HG03439 (cell line): ENCODE data around the gene ERLEC1.
"Not testable (repeated sequence)": the region's sequence is repeated elsewhere in the genome, so short reads cannot be mapped to it uniquely, and the experiment has no call there.

Source experiments
- ATAC-seq: cut with Tn5 transposase; IDR thresholded peaks from one replicate; pipeline ENCODE4 v1.9.1; 2021; ENCODE audit warnings: mild to moderate bottlenecking, moderate library complexity; ENCODE audit not compliant: unreplicated experiment

Gene ERLEC1, protein sequence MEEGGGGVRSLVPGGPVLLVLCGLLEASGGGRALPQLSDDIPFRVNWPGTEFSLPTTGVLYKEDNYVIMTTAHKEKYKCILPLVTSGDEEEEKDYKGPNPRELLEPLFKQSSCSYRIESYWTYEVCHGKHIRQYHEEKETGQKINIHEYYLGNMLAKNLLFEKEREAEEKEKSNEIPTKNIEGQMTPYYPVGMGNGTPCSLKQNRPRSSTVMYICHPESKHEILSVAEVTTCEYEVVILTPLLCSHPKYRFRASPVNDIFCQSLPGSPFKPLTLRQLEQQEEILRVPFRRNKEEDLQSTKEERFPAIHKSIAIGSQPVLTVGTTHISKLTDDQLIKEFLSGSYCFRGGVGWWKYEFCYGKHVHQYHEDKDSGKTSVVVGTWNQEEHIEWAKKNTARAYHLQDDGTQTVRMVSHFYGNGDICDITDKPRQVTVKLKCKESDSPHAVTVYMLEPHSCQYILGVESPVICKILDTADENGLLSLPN

DNA sequence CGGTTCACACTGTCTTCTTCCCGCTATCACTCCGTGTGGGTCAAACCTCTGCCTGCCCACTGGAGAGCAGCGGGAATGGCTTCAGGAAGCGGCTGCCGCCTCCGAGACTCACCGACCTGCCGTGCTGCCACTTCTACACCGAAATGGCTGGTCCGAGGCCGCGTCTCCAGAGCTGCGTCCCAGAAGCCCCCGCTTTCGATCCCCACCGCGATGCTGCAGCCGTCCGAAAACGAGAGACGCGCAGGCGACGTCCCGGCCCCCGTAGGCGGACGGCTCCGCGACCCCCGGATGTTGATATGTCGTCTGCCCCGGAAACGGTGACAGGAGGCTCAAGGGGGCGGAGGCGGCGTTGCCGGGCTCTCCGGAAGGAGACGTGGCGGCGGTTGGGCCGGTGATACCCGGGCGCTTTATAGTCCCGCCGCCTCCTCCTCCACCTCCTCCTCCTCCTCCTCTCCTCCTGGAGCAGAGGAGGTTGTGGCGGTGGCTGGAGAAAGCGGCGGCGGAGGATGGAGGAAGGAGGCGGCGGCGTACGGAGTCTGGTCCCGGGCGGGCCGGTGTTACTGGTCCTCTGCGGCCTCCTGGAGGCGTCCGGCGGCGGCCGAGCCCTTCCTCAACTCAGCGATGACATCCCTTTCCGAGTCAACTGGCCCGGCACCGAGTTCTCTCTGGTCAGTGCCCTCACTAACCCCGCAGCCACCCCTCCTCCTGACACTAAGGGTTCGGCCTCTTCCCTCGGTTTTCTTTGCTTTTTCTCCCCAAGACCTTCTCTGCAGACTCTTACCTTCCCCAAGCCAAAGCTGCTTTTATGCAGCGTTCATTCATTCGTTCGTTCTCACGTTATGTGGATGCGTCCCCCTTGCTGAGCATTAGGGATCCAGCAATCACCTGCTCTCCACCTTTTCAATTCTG is at the start of gene ERLEC1, which contains the start of gene ASB3:
TSS of gene ERLEC1 (plus strand) at position 340 of the 909 bp plus-strand sequence. CDS start at position 507, 167 bp downstream.
TSS of gene ASB3 (minus strand) at position 249 of the 909 bp plus-strand sequence. CDS start 21,381 bp downstream, outside the sequence.
- peak; percentile 94 for ATAC-seq

DNA sequence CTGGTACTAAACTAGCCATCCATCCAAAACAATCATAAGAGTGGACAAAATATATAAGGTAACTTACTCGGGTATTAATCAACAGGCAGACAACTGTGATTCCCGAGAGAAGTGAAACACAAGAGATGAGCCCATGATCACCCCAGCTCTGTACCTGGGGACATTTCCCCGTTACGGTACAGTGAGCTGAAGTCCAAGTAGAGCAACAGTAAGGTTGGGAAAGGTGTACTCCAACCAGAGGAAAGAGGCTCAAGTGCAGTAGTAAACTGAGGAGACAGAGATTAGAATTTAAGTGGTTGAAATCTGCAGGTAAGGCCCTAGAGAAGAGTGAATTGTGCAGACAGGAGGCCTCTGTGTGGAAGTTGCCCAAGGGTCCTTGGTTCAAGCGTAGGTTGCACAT is 49.8 kb upstream of the ERLEC1 start:
- no peak for ATAC-seq

DNA sequence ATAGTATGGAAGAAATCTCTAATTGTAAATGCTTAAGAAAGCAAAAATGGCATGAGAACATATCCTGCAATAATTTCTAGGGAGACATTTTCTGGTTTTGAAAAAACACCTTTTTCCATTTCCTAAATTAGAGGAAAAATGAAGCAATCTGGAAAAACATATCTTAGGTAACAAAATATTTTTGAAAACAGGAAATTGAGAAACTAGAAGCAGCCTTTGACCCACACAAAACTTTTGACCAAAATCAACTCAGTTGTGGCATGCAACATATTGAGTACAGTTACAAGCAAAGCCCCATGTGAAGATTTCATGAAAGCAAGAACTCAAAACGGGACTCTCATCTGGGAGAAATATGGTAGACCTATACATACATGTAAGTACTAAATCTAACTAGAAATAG is 47.8 kb upstream of the ERLEC1 start:
- ATAC-seq, result no peak

DNA sequence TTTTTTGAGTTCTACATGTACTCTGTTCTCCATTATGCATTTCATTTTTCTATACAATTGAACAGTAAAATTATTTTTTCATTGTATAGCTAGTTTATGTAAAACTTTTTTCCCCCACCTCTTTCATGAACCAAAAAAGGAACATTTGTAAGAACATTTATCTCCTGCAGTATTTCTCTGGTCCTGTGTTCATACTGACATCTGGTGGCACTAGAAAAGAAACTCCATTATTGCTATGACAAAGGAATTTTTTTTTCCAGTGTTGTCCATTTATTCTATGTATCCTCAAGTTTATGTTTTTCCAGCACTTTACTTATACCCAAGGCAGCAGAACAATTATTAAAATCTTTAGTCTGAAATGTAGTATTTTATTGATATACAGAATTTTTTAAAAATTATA is 46.7 kb upstream of the ERLEC1 start:
- no peak for ATAC-seq

DNA sequence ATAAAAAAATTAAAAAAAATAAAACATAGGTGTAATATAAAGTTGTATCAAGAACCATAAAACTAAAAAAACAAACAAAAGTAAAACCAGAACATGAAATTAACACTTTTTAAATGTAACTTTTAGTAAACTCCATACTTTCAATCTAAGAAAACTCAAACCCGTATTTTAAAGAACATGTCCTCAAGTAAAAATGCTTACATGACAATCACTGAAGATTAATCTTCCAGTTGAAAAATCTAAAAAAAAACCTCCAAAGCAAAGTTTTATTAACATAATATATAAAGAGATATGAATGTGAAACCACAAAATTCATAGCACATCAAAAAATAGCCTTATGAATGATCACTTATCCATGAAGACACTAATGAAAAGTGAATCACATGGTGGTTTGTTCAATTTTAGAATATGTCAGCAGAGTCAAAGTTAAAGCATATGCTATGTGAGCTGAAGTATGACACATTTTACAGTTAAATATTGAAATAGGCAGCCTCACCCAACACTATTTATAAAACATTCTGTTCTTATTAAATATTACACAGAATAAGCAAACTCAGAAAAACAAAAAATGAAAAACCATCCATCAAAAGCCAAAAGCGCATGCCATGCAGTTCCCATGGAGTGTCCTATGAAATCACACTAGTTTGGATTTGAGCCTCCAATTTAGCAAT is 42.3 kb upstream of the ERLEC1 start:
- ATAC-seq, result no peak

DNA sequence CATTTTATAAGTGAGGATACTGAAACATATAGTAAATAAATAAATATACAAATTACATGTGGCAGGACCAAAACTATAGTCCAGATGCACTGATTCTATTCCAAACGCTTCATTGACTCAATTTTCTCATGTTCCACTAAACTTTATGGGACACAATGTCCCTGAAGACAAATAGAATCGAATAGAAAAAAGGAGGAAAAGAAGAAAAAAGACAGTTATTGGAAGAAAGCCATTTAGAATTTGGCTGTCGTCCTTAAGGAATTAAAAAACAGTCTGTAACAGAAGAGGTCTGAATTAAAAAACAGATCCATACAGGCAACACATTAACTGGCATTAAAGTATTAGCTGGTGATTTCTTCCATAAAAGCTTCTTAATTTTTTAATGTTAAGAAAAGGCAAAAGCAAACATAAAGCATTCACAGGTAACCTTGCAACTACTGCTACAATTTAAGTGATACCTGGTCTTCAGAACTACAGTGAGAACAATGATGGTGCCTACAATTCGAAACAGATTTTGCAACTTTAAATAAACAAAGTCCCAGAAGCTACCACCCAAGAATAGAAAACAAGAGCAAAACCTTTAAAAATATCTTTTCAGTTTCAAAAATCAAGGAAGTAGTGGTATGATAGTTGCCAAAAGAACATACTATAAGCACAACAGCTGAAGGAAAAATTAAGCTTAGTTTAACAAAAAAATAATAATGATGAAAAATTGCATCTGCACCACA is 36.6 kb upstream of the ERLEC1 start:
- no peak for ATAC-seq

DNA sequence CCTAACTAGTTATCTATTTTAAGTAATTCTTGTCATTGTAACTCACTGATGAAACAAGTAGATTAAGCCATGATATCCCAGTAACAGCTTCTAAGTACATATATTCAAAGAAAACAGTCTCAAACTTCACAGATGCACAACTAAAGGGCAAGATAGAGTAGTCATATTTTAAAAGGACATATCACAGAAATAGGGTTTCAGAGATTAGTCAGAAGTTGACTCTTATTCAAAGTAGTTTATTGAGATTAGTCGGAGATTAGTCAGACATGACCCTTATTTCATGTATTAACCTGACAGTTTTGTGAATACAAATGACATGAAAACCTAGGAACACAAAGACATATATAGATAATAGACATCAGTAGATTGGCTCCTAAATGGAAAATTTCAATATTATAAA is 35.1 kb upstream of the ERLEC1 start:
- peak; percentile 95 for ATAC-seq

DNA sequence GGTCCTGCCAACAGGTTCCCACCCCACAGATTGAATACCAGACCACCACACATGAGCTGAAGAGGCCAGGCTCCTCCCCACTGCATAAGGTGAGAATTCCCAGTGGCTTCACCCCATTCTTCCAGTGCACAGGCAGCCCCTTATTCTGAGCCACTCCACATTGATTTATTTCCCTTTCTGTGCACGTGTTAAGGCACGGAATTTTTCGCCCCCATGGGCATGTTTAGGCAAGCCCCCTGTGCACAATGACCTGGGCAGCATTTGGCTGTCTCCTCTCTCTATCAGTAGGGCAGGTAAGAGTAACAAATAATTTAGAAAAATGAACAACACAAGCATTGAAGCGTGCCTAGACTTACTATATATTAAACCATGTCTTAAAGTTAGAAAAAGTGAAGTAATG is 34.5 kb upstream of the ERLEC1 start:
- no peak for ATAC-seq

DNA sequence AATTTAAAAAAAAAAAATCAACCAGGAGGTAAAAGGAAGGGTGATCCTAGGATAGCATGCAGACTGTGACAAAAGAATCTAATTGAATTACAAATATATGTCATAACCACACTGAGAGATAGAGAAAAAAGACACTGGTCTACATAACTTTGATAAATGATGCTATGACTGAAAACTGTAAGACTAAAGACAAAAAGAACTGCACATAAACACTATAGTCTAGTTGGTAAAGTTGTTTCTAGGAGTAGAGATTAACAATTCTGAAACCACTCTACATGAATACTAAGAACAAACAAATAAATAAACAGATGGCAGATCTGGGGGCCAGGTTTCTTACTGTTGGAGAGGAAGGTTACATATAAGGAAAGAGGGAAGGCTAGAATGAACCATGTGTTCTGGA is 33.8 kb upstream of the ERLEC1 start:
- ATAC-seq, result no peak

DNA sequence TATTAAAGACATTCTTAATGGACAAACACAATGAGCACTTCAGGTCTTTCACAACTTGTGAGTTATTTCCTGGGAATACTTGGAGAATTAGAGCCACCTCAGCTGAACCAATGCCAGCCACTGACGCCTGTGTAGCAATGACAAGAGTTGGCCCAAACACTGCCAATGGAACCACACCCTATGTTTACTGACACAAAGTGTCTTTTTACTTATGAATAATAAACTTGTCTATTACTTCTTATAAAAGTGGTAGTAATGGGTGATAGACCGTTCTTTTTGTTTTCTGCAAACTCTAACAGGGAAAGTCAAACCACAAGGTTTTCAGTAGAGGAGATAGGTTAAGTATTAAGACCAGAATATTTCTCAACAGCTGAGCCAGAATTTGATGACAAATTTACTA is 31.7 kb upstream of the ERLEC1 start:
- ATAC-seq, result no peak

DNA sequence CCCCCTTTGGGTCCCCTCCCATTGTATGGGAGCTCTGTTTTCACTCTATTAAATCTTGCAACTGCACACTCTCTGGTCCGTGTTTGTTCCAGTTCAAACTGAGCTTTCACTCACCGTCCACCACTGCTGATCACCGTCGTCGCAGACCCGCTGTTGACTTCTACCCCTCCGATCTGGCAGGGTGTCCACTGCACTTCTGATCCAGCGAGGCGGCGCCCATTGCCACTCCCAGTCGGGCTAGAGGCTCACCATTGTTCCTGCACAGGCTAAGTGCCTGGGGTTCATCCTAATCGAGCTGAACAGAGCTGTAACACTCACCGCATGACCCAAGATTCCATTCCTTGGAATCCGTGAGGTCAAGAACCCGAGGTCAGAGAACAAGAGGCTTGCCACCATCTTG is 30.2 kb upstream of the ERLEC1 start:
- ATAC-seq, result no peak

DNA sequence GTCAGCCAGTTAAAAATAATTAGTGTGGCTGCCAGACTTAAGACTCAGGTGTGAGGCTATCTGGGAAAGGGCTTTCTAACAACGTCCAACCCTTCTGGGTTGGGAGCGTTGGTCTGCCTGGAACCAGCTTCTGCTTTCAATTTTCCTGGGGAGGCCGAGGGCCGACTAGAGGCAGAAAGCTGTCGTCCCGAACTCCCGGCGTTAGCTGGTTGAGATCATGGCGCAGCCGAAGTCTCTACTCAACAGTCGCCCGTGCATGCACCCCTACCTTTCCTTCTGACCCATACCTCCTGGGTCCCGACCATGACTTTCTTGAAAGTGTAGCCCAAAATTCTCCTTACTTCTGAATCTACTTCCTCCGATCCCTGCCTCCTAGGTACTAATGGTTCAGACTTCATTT is 29.6 kb upstream of the ERLEC1 start:
- not testable (repeated sequence) for ATAC-seq

DNA sequence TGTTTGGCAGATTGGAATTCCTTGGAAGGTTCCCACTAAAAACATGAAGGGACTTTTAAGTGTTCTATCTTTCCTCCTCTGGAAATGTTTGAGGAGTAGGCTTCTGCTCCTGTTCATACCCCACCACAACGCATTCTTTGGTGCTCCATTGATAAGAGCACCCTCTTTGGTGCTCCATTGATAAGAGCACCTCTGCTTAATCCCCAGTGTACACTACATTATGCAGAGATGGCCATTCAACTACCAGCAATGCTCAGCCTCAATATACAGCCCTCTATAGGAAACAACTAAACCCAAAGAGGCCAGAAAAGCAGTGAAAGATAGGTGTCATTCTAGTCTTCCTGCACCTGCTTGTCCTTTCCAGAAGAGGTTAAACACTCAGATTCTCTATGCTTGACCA is 21.1 kb upstream of the ERLEC1 start:
- no peak for ATAC-seq

DNA sequence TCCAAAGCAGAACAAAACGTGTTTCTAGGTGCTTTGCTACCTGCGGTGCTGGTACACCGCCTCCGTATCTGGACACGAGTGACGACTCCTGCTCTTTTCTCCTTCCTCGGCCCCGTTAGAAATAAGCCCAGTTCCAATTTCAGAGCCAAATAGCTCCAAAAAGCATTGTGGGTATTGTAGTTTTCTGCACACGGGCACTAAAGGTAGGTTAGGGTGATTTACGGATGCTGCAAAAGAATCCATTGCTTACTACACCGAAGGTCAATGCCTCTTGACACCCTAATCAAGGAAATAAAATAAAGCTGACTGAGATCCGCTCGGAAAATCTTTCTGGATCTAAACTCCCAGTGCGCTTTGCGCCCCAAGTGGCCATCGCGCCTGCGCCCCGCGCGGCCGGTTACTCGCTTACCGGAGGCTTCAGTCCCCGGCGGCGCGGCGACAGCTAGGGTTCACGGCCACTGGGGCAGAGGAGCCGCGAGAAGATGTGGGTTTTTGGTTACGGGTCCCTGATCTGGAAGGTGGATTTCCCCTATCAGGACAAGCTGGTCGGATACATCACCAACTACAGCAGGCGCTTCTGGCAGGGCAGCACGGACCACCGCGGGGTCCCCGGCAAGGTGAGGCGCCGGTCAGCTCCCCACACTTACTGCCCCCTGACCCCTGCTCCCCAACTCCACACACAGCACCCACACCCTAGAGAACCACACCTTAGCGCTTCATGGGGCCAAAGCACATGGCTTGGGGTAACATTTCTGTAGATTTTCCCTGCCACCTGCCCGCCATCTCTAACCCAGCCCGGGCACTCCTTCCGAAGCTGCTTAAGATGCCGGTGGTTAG is 19.2 kb upstream of the ERLEC1 start, which contains the start of gene CHAC2:
TSS of gene CHAC2 (plus strand) at position 400 of the 837 bp plus-strand sequence. CDS start at position 483, 83 bp downstream.
- peak; percentile 95 for ATAC-seq

DNA sequence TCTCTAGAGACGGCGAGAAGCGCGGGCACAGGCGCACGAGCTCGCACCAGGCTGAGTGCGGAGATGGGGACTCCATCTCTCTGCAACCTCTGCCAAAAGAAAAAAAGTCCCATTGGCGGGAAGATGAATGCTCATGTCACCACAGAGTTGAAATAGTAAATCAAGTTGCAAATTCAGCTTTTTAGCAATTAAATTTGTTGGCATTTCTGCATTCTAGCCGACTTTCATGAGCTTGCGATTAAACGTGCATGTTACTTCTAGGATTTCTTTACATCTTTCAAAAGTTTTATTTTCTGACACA is 18.7 kb upstream of the ERLEC1 start:
- ATAC-seq, result peak; percentile 41

DNA sequence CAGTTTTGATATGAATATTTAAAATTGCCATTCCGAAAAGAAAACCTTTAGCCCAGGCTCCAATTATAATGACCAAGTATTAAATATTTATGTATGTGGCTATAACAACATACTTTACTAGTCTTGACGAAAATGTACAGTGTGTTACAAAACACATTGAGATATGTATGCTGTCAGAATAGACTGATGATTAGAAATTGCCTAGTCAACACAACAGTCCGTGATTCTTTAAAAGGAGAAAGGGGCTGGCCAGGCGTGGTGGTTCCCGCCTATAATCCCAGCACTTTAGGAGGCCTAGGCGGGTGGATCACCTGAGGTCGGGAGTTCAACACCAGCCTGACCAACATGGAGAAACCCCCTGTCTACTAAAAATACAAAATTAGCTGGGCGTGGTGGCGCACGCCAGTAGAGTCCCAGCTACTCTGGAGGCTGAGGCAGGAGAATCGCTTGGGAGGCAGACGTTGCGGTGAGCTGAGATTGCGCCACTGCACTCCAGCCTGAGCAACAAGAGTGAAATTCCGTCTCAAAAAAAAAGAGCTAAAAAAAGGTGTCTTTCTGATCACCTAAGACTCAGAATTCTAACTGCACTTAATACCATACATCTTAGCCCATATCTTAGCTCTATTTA is 17.4 kb upstream of the ERLEC1 start:
- no peak for ATAC-seq

DNA sequence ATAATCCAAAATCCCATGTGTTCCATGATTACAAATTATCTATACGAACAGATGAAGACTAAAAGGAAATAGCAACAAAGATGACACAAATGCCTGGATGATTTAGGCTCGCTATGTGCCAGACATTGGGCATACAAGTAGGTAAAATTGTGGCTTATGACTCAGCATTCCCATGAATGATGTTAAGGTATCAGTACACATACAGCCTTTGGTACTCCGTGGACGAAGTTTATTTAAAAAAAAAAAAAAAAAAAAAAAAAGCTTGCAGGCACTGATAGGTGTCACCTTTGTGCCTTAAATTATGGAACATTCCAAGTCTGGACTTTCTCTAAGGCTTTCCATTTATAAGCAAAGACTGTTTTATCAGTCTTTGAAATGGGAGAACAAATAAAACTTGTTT is 16.6 kb upstream of the ERLEC1 start:
- ATAC-seq, result no peak

DNA sequence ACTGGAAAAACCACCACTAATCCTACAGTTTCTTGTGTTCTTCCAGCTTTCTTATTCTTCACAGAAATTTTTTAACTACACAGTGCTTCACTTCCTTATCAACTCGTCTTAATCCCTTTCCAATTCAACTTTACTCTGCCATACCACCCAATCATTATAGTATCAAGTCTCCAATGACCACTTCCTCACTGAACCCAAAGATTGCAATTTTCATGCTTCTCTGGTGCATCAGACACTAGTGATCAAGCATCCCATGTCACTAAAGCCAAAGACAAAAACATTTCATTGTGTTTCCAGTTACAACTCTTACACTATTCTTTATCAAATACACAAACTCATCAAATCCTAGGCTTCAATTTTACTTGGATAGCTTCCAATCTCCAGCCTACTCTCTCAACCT is 9.7 kb upstream of the ERLEC1 start:
- no peak for ATAC-seq

DNA sequence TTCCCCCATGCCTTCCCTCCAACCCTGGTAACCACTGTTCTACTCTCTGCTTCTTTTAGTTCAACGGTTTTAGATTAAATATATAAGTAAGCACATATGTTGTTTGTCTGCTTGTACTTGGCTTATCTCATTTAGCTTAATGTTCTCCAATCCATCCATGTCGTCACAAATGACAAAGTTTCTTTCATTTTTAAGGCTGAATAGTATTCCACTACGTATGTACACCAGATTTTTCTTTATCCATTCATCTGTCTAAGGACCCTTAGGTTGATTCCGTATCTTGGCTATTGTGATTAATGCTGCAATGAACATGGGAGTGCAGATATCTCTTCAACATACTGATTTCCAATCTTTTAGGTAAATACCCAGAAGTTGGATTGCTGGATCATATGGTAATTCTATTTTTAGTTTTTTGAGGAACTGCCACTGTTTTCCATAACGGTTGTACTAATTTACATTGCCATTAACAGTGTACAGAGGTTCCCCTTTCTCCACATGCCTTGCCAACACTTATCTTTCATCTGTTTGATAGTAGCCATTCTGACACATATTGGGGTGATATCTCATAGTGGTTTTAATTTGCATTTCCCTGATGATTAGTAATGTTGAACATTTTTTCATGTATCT is 8.2 kb upstream of the ERLEC1 start:
- no peak for ATAC-seq
